Tibial nerve (tissue), 3 donors: Measurements from ENCODE around the gene TENM3.

ENCODE experiments used
- CTCF ChIP-seq, 5 experiments: fragments of 200-600 bp in 3 of 5; fragments of 450-650 bp in 2 of 5; sonication (generic) in 3 of 5; IDR thresholded peaks; one replicate each; pipeline ENCODE4 v1.5.1; 2016 to 2019; ENCODE audit warnings: antibody characterized with exemption in 5 of 5, mild to moderate bottlenecking in 3 of 5, moderate library complexity in 2 of 5
- POLR2A ChIP-seq, 2 donors: fragments of 450-650 bp; IDR thresholded peaks; one replicate each; pipeline ENCODE4 v1.6.1; 2017; ENCODE audit warnings: antibody characterized with exemption in 2 of 2, mild to moderate bottlenecking in 2 of 2, moderate library complexity in 2 of 2

- TF ChIP-seq CTCF (IDR thresholded peaks at IDR 0.05) (no peak), POLR2A (IDR thresholded peaks at IDR 0.05) (no peak)
Measured at GRCh38 chr4:182453830-182454229, 210.6 kb downstream of the TENM3 start.
